Measurements from ENCODE around the gene CPSF6.

Gene CPSF6

DNA sequence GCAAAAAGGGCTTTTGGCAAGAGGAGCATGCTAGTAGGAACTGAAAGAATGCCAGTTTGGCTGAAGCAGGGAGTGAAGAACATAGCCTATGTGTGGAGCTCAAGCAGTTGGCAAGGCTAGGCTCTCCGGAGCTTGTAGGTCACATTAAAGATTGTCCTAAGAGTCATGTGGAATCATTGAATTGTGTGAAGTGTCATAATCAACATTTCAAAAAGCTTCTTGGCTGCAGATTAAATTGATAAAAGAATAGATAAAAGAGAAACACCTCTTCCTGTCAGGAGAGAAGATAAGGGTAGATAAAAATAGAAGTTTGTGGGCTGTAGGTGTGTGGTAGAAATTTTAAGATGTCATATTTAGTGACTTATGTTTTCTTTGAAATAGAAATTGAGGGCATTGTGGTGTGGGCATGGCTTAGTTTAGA is 36.1 kb downstream of the CPSF6 start:
- DNase-seq (ENCODE audit: low spot score): no peak
- H3K4me3 ChIP-seq: no peak overlapping the region
- TF ChIP-seq CTCF (IDR thresholded peaks at IDR 0.05): no peak
- no peak overlapping the region for H3K27ac ChIP-seq

- DNase-seq (ENCODE audit: low spot score): no peak
- no peak overlapping the region for H3K4me3 ChIP-seq
- H3K27ac ChIP-seq: no peak overlapping the region
- TF ChIP-seq CTCF (IDR thresholded peaks at IDR 0.05): no peak
Observed at GRCh38 chr12:69278814-69279782, 39.7 kb downstream of the CPSF6 start.

- Histone ChIP-seq H3K4me3 (peak overlapping the region; percentile 56), H3K27ac (no peak overlapping the region)
- DNase-seq (ENCODE audit: low spot score): no peak
- TF ChIP-seq CTCF (IDR thresholded peaks at IDR 0.05): no peak
Observed at GRCh38 chr12:69284131-69284530, 44.8 kb downstream of the CPSF6 start.

GRCh38 chr12:69287556-69287955 is 48.2 kb downstream of the CPSF6 start:
- no peak for DNase-seq (ENCODE audit: low spot score)
- TF ChIP-seq CTCF (IDR thresholded peaks at IDR 0.05): no peak
- Histone ChIP-seq H3K4me3 (no peak overlapping the region), H3K27ac (no peak overlapping the region)

- peak; percentile 17 for TF ChIP-seq CTCF (IDR thresholded peaks at IDR 0.05)
- Histone ChIP-seq H3K4me3 (no peak overlapping the region), H3K27ac (no peak overlapping the region)
- no peak for DNase-seq (ENCODE audit: low spot score)
Observed at GRCh38 chr12:69290545-69291277, 51.3 kb downstream of the CPSF6 start.

DNA sequence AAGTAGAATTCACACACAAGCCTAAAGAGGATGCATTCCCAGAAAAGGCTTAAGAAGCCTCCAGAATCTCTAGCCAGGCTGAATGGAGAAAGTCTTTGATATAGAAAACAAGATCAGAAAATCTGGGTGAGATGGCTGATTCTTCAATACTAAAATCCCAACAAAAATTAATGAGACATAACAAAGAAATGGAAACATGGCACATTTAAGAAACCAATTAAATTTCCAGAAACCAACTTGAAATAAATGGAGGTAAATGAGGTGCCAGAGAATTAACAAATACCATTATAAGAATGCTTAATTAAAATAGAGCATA is 51.9 kb downstream of the CPSF6 start:
- Histone ChIP-seq H3K27ac (no peak overlapping the region), H3K4me3 (no peak overlapping the region)
- DNase-seq (ENCODE audit: low spot score): no peak
- TF ChIP-seq CTCF (IDR thresholded peaks at IDR 0.05): no peak
